SHP77 (cell line): ENCODE measurements around the gene TREM1.
"Not testable (repeated sequence)": the region's sequence is repeated elsewhere in the genome, so short reads cannot be mapped to it uniquely, and the experiment has no call there.

Experiments
- DNase-seq, 2 experiments: peaks; one replicate each; lab custom pipeline; 2025; lab: John Stamatoyannopoulos, UW

Gene TREM1

DNA sequence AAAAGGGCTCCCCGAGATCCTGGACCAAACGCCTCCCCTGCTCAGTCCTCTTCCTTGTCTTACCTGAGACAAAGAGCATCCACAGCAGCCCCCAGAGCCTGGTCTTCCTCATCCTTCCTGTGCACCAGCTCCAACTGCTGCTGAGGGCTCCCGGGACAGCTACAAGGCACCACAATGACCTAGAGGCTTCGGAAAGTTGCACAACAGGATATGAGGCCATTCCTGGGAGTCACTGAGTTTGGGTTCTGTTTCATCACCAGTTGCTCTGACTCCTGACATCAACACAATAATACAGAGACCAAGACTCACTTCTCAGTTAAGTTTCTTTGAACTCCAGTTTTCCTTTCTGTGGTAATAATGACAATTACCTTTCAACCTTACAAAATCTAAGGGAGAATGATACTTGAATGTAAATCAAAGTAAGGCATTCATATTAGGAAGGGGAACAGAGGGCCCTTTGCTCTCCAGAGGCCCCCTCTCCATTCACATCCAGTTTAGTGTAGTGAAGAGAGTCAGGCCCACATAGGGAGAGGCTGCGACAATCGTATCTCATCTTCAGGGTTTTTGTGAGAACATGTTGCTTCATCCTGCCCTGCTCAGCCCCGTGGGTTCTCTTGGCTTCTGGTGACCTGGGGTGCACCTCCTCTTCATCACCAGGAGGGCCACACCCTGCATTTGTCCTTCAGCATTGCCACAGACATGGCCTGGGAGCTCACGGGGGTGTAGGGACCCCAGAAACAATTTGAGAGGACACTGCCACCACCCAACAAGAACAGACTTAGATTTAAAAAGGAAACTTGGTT, at the start of gene TREM1:
Gene TREM1 (minus strand): TSS at position 139 of the 803 bp plus-strand sequence. CDS start 27 bp downstream, at position 112.
- DNase-seq: peak in 1 of 2 experiments; percentile 15

DNA sequence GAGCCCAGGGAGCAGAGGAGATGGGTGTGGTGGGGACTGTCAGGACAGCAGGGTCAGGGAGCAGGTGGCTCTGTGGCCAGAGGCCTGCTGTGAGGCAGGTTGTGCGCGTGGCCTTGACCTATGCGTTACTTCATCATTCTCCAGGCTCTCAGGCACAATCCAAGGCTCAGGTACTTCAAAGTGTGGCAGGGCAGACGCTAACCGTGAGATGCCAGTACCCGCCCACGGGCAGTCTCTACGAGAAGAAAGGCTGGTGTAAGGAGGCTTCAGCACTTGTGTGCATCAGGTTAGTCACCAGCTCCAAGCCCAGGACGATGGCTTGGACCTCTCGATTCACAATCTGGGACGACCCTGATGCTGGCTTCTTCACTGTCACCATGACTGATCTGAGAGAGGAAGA, 49.5 kb upstream of the TREM1 start:
- no peak for DNase-seq

DNA sequence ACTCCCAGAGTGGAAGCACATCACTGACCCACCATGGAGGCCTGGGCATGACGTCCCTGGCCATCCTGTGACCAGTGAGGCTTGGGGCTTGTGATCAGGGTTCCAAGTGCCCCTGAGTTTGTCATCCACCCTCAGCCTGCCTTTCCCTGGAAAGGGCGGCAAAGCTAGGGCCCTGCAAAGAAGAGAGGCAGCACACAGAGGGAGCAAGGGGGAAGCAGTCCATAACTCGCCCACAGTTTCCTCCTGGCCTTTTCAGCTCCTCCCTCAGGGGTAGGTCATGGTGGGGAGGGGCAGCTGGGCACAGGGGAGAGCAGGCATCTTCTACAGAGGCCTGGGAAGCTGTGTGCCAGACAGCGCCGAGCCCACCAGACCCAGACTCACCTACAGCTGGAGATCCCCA, 48.8 kb upstream of the TREM1 start, which contains the start of gene NCR2:
Gene NCR2 (plus strand): TSS at position 313 of the 400 bp plus-strand sequence. CDS start 269 bp downstream, outside the sequence.
- DNase-seq: no peak

DNA sequence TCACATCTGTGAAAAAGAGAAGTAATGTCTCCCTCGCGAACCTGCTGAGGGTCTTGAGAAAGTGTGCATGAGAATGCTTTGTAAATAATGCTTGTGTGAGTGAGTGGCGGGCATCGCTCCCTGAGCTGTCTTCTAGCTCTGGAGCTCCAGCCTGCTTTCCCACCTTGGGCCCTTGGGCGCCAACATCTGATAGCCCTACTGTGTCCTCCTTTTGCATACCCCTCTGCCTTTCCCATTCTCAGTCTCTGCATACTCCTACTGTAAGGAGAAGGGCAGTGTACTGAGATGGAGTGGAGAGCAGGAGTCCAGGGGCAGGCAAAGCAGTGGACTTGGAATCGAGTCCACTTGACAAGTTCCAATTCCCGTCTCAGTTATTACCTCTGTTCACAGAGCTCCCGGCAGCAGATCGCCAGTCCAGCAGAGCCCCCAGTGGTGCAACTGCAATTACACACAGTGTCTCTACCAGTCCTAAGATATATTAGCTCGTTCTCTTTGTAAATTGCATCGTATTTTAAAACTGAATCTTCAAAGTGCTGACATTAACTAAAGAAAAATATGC, 48.1 kb upstream of the TREM1 start:
- DNase-seq: peak; percentile 9 to 50

DNA sequence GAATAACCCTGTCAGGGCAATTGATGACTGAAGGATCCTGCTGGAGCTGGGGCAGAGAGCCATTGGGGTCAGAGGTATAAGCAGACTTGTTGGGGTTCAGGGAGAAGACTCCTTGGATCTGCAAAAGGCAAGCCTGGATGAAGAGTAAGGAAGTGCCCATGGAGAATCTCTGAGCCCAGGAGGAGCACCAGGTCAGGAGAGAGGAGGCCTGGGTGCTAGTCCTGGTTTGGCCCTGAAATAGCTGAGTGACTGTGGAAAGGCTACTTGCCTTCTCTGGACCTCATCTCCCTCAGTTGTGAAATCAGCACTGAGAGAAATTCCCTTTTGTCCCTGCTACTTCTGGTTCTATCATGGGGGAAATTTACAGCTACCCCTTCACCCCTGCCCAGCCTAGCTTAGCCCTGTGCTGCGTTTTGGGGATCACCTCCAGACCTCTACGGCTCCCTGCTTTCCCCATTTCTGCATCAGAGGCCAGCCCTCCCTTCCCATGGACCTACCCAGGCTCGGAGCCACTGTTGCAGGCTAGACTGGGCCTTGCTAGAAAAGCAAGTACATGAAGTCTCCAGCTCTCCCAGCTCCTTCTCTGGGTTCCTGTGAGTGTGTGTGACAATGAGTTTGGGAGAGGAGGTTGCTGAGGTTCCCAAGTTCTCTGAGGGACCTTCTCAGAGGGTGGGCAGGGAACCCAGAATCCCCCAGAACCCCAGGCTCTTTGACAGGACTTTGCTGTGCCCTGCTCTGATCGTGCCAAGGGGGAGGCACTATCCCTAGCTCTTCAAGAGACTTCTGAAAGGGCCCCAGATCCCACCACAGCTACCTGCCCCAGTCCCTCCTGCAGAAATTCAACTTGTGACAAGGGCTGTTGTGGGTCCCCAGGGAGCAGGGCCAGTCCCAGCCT, 46.6 kb upstream of the TREM1 start:
- DNase-seq: no peak

DNA sequence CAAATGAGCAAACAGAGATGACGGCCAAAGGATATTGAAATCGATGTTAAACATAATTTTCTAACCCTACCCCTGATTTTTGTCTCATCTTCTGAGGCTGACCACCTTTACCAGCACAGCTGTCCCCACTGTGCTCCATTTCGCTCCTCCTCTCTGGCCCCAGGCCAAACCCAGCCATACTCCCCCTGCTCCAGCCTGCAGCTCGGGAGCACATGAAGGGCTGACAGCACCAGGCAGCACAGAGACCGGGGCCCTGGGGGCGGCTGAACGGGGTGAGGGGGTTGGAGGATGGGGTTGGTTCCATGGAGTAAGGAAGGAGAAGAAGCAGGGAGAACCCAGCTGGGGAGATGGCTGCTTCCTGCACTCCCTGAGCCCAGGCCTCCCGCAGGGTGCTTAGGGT, 45.8 kb upstream of the TREM1 start:
- DNase-seq: peak in 1 of 2 experiments; percentile 20

DNA sequence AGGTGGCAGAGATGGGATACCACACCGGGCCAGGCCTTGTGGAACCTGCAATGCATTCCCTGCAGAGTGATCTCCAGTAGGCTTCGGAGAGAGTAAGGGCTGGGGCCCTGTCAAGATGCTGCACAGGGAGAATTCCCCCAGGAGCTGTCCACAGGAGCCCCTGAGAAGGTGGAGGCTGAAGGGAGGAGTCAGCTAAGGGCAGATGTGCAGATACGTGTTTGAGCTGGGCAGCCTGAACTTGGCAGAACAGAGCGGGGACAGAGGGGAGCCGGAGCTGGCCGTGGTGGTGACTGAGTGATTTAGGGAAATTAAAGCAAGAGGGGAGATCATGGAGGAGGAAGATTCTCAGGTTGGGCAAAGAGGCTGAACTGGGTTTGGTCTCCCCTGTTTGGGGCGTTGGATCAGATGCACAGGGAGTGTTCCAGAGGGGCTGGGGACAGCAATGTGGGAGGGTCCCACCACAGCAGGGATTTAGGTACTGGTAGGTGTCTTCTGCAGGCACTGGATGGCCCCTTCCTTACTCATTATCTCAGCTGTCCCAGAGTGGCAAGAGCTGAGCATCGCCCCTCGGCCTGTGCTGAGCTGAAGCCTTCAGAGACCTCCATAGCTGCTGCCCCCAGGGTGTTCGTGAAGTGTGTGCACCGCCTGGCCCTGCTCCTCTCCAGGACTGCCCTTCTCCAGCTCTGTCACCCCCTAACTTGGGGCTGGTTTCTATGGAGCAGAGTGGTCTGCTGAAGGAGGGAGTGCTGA, 45.1 kb upstream of the TREM1 start:
- no peak for DNase-seq

DNA sequence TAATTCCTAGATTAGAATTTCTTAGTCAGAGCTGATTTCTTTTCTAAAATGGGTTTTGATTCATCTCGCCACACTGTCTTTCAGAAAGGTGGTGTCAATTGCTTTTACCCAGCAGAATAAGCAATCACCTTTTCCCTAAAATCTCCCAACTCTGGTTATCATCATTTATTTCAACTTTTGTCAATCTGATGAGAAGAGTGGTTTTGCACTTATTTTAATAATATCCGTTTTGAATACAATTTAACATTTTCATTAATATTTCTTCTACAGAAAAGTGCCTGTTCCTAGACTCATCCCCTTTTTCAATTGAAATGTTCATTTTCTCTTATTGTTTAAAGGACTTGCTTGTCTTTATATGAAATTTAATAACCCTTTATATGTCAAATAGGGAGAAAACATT, 40.7 kb upstream of the TREM1 start:
- DNase-seq: no peak

DNA sequence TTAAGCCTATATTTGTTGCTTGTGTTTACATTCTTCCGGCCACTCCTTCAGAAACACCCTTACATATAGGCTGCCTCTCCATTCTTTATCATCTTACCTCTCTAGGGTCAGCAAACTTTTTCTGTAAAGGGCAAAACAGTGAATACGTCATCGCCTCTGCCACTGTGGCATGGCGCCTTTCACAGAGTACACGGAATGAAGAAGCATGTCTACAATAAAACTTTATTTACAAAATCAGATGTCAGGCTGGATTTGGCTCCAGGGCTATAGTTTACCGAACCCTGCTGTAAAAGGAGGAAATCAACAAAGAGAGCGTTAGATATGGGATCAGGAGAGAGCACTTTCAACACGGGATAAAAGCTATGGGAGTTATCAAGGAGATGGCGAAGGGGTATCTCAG, 39.6 kb upstream of the TREM1 start:
- no peak for DNase-seq

DNA sequence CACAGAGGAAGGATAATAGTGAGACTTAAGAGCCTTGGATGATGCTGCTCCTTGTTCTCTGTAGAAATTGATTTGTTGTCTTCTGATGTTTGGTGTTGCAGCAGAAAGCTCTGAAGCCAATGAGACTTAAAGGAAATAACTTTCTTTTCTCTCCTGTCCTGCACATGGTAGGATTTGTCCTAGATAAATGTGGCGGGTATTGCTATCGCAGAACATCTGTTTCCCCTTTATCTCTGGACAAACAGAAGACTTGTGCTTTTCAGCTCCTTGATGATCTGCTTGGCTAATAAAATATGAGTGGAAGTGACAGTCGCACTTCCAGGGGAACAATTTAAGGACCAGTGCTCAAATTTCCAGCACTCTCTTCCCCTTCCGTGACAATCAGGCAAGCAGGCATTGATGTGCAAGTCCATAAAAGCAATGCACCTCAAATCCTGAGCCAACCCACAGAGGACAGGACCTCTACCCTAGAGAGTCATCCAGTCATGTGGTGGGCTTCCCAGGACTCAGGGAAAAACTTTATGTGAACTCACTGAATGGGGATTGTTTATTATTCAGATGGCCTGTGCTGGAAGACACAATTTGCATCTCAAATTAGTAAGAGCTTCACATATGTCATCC, 39.1 kb upstream of the TREM1 start:
- no peak for DNase-seq

DNA sequence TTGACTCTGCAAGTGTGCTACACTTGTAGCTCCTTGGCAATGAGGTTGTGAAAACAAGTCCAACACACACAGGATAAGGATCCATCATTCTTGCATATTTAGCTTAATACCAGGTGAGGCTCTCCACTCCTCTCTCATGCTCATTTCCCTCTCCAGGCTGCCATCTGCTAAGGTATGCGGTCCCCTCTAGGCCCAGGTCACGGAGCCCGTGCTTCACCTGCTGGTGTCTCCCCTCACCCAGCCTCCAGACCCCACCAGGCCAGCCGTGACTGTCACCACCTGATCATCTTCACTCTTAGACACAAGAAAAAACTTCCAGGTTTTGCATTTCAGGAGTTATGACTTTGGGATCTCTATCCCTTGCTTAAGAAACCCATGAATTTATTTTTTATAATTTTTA, 34.7 kb upstream of the TREM1 start:
- no peak for DNase-seq

DNA sequence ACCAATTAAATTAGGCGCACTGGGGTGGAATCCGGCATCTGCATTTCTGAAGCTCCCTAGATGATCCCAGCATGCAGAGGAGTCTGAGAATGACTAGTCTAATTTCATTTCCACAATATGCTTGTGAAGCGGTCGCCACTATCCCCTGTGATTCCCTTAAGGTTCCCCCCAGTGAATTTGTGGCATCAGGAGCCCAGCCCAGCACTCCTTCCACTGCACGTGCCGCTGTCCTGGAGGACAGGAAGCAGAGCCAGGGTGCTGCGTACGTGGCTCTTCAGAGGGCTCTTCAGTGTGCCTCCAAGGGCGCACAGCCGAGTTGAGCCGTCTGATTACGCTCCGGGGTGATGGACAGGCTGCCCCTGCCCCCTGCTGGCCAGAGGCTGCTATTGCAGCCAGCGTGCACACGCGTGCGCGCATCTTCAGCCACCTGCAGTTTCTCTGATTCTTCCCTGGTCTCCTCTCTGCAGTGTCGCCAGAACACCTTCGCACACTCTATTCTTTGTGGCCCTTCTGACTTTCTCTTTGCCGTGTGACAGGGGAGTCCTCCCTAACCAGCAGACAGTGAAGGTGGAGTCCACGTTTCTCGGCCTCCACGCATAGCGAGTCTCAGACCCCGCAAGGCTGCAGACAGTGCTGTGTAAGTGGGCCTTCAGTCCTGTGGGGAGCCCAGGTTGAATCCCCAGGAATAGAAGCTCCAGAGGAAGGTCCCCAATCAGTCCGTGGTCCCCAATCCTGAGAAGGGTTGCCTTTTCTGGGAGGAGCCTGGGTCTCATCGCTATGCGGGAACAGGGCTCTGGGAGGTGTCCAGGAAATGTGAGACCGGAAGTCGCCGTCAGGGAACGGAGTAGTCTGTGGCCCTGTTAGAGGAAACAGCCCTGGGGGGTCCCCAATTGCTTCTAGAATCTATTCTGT, 32.4 kb upstream of the TREM1 start:
- peak; percentile 92 for DNase-seq

DNA sequence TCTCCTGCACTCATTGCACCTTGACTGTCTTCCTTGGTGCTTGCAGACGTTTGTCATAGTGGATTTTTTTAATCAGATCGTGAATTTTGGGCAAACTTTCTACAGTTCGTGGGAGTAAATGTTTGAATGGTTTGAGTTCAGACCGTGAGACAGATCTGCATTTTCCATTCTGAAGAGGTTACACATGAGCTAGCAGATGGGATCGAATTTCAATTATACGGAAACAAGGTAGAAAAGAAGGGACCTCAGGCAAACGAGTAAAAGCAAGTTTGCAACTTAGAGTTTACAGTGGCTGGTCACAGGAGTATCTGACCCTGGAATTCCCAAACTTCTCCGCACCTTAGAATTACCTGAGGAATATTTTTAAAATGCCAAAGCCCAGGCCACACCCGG, 31.8 kb upstream of the TREM1 start:
- no peak for DNase-seq

DNA sequence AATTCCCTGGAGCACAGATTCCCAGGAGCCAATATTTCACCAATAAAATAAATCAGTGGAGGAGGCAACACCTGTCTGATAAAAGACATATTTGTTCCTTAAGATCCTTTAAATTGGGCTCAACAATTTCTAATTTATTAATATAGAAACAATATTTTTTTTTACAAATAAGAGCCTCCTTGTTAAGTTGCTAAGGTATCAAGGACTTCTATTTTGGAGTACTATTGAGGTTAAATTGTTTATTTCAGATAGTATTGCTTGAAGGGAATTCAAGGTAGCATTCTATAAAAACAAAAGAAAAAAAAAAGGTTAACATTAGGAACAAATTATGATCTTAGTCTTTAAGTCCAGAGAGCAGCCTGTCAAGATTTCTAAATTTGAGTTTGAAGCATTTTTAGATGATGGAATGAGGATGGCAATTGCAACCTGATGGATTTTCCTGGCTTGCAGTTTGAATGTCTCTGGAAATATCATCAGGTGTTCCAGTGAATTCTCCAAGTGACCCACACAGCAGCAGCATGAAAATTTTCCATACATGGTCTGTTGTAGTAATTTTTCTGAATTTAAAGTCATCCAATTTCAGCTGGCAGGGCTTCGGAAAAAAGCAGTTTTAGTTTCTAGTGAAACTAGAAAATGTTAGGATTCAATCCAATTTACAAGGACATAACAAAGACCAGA, 29.6 kb upstream of the TREM1 start:
- no peak for DNase-seq

DNA sequence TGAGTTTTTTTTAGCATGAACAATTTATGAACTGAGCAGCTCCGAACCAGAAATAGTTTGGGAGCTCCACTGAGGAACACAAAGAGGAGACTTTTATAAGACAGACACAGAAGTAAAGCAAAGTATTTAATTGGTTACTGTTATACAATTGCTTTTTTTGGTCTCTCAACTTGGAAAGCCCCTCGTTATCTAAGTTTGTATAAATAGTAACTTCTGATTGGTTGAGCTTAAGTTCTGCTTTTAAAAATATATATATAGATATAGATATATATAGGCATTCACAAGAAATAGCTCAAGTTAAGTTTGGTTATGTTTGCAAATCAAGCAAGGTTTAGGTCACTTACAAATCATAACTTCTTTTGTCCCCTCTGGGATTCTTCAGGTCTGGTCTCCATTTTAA, 28.7 kb upstream of the TREM1 start:
- no peak for DNase-seq

DNA sequence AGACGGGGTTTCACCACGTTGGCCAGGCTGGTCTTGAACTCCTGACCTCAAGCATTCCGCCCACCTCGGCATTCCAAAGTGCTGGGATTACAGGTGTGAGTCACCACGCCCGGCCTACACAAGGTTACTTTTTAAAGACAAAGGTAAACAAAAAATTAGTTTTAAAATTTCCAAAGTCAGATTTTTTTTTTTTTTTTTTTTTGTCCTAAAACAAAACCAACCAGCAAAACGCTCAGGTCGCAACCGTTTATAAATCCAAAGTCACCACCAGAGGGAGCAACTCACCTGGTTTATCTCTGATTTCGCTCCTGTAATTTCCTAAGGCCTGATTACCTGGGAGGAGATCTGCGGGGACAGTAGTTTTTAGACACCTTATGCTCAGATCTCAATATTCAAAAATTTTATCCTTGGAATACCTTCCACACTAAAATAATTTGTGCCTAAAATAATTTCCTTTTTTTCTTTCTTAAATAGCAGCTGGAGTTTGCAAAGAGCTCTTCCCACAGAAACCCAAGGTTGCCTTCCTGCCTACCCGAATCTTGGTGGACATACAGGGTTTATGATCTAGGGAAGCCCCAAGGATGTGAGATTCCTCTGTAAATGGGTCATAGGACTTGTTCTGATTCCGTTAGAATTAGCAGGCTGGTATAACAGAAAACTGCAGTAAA, 19.8 kb upstream of the TREM1 start:
- peak; percentile 16 to 58 for DNase-seq

DNA sequence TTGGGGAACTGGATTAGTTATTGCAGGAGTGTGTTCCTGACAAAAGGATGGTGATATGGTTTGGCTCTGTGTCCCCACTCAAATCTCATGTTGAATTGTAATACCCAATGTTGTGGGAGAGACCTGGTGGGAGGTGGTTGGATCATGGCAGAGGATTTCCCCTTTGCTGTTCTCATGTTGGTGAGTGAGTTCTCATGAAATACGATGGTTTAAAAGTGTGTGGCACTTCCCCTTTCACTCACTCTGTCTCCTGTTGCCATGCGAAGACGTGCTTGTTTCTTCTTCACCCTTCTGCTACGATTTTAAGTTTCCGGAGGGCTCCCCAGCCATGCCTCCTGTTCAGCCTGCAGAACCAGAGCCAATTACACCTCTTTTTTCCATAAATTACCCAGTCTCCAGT, 16.2 kb upstream of the TREM1 start:
- DNase-seq: no peak

DNA sequence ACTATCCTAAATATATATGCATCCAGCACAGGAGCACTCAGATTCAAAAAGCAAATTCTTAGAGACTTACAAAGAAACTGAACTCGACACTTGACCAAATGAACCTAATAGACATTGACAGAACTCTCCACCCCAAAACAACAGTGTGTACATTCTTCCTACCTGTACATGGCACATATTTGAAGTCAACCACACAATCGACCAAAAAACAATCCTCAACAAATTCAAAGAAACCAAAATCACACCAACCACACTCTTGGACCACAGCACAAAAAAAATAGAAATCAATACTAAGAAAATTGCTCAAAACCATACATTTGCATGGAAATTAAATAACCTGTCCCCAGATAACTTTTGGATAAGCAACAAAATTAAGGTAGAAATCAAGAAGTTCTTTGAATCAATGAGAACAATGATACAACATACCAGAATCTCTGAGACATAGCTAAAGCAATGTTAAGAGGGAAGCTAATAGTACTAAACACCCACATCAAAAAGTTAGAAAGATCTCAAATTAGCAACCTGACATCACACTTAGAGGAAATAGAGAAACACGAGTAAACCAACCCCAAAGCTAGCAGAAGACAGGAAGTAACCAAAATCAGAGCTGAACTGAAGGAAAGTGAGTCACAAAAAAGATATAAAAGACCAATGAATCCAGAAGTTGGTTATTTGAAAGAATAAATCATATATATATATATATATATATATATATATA, 12.5 kb upstream of the TREM1 start:
- no peak for DNase-seq

DNA sequence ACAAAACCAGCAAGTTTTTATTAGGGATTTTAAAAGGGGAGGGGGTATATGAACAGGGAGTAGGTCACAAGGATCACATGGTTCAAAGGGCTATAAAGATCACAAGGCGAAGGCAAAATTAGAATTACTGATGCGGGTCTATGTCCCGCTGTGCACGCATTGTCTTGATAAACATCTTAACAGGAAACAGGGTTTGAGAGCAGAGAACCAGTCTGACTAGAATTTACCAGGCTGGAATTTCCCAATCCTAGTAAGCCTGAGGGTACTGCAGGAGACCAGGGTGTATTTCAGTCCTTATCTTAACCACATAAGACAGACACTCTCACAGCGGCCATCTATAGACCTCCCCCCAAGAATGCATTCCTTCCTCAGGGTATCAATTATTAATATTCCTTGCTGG, 10.8 kb upstream of the TREM1 start:
- DNase-seq: not testable (repeated sequence)
